COR-L47 (cell line): ENCODE measurements around the gene PGLYRP2.

Experiments used
- DNase-seq: peaks from one replicate; lab custom pipeline; 2025; lab: John Stamatoyannopoulos, UW

The PGLYRP2 gene

GRCh38 chr19:15456441-15456840, 22.9 kb downstream of the PGLYRP2 start:
- no peak for DNase-seq

DNA sequence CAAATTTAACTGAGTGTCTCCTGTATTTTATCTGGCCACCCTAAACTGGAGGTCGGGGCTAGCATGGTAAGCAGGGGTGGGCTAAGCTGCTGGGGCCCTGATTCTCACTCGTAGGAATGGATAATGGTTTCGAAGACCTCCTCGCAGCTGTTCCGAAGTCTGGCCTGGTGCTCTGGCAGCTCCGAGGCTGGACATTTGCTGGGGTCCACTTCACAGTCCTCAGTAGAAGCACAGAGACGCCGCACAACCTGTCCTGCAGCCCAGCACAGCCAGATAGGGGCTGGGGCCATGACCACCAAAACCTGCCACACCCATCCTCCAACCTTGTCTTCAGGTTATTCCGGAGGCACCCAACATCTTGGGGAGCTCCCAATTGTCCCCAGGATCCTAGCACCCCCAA, 23.3 kb downstream of the PGLYRP2 start:
- DNase-seq = no peak

- no peak for DNase-seq
Measured at GRCh38 chr19:15453906-15454860, 25.1 kb downstream of the PGLYRP2 start.

DNA sequence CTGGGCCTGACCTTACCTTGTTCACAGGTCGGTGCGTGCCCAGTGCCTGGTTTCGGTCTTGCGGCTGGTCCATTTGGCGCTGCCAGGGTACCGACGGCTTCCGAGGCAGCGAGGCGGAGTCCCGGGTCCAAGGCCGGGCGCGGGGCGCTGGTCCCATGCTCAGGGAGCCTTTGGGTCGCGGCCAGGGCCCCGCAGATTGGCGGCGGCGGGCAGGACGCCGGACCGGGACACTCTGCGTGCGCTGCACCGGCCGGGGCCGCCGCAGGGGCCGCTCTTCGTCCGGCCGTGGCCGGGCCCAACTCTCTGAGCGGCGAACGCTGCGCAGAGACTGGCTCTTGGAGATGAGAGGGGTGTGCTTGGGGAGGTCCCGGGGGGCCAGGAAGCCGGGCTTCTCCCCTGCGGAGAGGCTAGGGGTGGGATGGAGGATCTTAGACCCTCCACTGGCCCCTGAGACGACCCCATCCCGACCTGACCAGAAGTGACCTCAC, 26.2 kb downstream of the PGLYRP2 start:
- no peak for DNase-seq

DNA sequence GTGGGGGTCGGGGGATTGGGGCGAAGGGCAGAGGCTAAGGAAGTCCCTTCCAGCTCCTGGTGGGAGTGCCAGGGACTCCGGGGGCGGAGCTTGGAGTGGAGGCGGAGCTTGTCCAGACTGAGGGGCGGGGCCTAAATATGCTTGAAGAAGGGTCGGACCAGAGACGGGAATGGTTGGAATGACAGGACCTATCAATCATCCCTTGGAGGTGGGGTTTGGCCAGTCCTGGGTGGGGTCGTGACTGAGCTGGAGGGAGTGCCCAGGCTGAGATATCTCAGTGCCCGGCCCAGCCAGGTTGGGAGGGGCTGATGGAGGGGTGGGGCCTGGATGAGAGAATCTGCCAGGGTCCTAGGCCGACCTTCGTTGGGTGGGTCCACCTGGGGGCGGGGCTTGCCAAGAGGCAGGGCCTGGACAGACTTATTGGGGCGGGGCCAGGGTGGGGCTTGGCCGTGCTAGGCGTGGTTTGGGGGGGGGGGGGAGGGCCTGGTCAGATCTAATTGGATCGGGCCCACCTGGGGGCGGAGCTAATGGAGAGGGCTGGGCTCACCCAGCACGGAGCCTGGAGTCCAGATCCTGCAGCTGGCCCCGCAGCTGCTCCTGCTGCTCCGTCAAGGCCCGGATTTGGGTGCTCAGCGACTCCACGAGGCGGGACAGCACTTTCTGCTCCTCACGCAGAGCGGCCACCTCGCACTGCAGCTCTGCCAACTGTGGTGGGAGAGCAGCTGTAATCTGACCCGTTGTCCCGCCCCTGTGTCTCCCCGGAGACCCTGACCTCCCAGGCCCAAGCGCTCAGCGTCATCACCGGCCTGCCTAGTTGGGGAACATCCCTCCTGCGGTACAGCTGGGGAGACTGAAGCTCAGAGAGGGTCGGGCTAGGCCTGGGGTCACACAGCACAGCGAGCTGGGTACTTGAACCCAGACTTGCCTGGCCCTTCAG, 26.9 kb downstream of the PGLYRP2 start:
- no peak for DNase-seq

DNA sequence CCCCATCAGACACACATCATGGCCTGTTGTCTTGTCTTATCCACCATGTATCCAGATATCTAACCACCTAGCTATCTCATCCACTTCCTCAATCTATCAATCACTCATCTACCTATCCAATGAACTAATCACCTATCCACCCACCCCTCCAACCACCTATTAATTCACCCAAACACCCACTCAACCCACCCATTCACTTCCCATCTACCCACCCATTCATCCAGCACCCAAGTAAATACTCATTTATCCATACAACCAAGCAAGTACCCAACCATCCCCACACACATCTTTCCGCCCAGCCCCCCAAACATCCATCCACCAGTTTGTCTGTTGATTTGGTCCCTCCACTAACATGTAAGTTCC, 28.8 kb downstream of the PGLYRP2 start:
- DNase-seq = no peak

DNA sequence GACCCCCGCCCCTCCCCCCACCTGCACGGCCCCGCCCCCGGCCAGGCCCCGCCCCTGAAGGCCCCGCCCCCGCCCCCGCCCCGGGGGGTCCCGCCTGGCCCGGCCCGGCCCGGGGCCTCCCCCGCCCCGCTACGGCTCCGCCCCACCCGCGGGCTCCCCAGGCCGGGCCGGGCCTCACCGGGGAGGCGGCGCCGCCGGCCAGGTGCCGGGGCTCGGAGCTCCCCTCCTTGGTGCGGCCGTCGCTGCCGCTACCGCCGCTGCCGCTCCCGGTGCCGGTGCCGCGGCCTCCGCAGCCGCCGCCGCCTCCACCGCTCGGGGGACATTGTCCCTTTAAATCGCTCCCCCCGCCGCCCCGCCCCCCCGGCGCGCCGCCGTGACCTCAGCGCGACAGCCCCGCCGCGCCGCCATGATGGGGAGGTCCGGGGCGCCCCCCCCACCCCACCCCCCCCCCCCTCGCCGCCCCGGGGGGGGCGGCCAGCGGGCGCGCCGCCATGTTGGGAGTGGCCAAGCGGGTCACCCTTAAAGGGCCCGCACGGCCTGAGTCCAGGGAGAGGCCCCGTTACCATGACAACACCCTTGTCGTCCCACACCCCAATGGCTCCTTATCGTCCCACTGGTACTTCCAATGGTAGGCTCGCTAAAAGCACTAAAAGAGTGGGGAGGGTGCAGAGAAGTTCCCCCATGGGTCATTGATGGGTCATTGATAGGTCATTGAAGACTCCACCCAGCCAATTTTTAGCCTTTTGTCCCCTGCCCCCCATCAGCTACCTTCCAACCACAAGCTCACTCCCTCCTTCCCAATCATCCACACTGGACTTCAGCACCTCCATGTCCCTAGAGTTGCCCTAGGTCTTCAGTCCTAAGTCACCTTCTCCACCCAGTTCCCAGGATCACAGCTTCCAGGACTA, 29.4 kb downstream of the PGLYRP2 start, which contains the start of gene WIZ:
TSS of gene WIZ (minus strand) at position 337 of the 908 bp plus-strand sequence. CDS start 1,649 bp downstream, outside the sequence.
- DNase-seq = peak; percentile 44

GRCh38 chr19:15448778-15449619, 30.3 kb downstream of the PGLYRP2 start:
- DNase-seq = no peak

GRCh38 chr19:15448044-15448777, 31.1 kb downstream of the PGLYRP2 start:
- no peak for DNase-seq

DNA sequence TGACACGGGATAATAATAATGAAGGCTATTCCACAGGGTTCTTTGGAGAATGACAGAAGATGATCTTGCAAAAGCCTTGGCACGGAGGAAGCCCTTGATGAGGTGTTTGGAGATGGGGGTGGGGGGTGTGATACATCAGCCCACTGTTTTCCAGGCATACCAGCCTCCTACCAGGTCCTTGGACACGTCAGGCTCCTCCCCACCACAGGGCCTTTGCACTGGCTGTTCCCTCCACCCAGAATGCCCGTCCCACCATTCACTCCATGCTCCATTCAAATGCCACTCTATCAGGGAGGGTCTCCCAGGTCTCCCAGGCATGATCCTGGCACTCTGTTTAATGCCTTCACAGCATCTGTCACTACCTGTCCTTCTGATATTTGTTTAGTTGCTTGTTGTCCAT, 32.2 kb downstream of the PGLYRP2 start:
- no peak for DNase-seq

GRCh38 chr19:15445807-15446376, 33.4 kb downstream of the PGLYRP2 start:
- DNase-seq = no peak

- no peak for DNase-seq
Measured at GRCh38 chr19:15445227-15445605, 34.1 kb downstream of the PGLYRP2 start.

GRCh38 chr19:15444505-15445226, 34.6 kb downstream of the PGLYRP2 start:
- DNase-seq = no peak

GRCh38 chr19:15443838-15444237, 35.5 kb downstream of the PGLYRP2 start:
- no peak for DNase-seq

DNA sequence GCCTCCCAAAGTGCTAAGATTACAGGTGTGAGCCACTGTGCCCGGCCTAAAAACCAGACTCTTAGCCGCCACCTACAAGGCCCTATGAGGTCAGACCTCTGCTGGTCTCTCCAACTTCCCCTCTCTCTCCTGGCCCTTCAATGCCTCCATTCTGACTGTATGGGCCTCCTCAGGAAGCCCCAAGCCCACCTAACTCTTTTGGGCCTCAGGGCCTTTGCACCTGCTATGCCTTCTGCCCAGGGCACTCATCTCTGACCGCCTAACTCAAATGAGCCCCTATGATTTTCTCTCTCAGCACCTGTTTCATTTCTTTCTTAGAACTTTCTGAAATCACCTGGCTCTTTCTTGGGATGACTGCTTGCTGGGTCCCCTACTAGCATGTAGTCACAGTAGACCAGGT, 36.0 kb downstream of the PGLYRP2 start:
- no peak for DNase-seq

GRCh38 chr19:15442142-15442920, 37.0 kb downstream of the PGLYRP2 start:
- DNase-seq = no peak

GRCh38 chr19:15441317-15441716, 38.0 kb downstream of the PGLYRP2 start:
- no peak for DNase-seq
